ENCODE measurements around the gene FECH. TPM values are rescaled to one million over a fixed set of nuclear protein-coding genes. Genes with fewer than 3 reads are reported as not detected.

FECH gene
- total RNA-seq, 1 experiment from 2014 or later, result 16.6 TPM

DNA sequence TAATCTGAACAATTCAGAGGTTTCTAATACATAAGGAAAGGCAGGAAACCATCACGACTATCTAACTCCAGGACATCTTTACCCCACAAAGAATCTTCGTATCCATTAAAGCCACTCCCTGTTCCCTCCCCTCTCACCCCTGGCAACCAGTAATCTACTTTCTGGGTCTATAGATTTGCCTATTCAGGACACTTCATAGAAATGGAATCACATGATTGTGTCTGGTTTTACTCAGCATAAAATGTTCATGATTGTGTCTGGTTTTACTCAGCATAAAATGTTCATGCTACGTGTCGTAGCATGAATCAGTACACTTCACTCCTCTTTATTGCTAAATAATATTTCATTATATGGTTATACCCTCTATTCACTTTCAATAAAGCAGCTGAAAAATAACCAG, 11.6 kb downstream of the FECH start (continued):
- TF ChIP-seq, protein P1, sequence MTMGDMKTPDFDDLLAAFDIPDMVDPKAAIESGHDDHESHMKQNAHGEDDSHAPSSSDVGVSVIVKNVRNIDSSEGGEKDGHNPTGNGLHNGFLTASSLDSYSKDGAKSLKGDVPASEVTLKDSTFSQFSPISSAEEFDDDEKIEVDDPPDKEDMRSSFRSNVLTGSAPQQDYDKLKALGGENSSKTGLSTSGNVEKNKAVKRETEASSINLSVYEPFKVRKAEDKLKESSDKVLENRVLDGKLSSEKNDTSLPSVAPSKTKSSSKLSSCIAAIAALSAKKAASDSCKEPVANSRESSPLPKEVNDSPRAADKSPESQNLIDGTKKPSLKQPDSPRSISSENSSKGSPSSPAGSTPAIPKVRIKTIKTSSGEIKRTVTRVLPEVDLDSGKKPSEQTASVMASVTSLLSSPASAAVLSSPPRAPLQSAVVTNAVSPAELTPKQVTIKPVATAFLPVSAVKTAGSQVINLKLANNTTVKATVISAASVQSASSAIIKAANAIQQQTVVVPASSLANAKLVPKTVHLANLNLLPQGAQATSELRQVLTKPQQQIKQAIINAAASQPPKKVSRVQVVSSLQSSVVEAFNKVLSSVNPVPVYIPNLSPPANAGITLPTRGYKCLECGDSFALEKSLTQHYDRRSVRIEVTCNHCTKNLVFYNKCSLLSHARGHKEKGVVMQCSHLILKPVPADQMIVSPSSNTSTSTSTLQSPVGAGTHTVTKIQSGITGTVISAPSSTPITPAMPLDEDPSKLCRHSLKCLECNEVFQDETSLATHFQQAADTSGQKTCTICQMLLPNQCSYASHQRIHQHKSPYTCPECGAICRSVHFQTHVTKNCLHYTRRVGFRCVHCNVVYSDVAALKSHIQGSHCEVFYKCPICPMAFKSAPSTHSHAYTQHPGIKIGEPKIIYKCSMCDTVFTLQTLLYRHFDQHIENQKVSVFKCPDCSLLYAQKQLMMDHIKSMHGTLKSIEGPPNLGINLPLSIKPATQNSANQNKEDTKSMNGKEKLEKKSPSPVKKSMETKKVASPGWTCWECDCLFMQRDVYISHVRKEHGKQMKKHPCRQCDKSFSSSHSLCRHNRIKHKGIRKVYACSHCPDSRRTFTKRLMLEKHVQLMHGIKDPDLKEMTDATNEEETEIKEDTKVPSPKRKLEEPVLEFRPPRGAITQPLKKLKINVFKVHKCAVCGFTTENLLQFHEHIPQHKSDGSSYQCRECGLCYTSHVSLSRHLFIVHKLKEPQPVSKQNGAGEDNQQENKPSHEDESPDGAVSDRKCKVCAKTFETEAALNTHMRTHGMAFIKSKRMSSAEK (CRISPR knock-in tag; IDR thresholded peaks at IDR 0.05; ENCODE audit: borderline replicate concordance), result no peak
- TF ChIP-seq ZNF512 (CRISPR knock-in tag; IDR thresholded peaks at IDR 0.05; ENCODE audit: borderline replicate concordance), result no peak
- TF ChIP-seq ZNF396 (CRISPR knock-in tag; IDR thresholded peaks at IDR 0.05; ENCODE audit: borderline replicate concordance), result no peak
- no peak for TF ChIP-seq ATF1 (CRISPR knock-in tag; IDR thresholded peaks at IDR 0.05)
- no peak for TF ChIP-seq TEAD1 (CRISPR knock-in tag; IDR thresholded peaks at IDR 0.05)
- no peak for TF ChIP-seq EMX1 (CRISPR knock-in tag; IDR thresholded peaks at IDR 0.05)
- no peak for TF ChIP-seq CBFB (CRISPR knock-in tag; IDR thresholded peaks at IDR 0.05; ENCODE audit: low read depth)
- TF ChIP-seq, protein P2, sequence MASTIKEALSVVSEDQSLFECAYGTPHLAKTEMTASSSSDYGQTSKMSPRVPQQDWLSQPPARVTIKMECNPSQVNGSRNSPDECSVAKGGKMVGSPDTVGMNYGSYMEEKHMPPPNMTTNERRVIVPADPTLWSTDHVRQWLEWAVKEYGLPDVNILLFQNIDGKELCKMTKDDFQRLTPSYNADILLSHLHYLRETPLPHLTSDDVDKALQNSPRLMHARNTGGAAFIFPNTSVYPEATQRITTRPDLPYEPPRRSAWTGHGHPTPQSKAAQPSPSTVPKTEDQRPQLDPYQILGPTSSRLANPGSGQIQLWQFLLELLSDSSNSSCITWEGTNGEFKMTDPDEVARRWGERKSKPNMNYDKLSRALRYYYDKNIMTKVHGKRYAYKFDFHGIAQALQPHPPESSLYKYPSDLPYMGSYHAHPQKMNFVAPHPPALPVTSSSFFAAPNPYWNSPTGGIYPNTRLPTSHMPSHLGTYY (CRISPR knock-in tag; IDR thresholded peaks at IDR 0.05), result no peak
- TF ChIP-seq SOX15 (CRISPR knock-in tag; IDR thresholded peaks at IDR 0.05), result no peak
- no peak for TF ChIP-seq MXD4 (CRISPR knock-in tag; IDR thresholded peaks at IDR 0.05; ENCODE audit: borderline replicate concordance)
- no peak for TF ChIP-seq NFATC4 (CRISPR knock-in tag; IDR thresholded peaks at IDR 0.05)
- no peak for TF ChIP-seq E2F5 (CRISPR knock-in tag; IDR thresholded peaks at IDR 0.05)
- TF ChIP-seq ARID4B (CRISPR knock-in tag; IDR thresholded peaks at IDR 0.05; ENCODE audit: borderline replicate concordance), result no peak
- TF ChIP-seq HMGXB4 (CRISPR knock-in tag; IDR thresholded peaks at IDR 0.05), result no peak
- TF ChIP-seq FOXP4 (CRISPR knock-in tag; IDR thresholded peaks at IDR 0.05), result no peak
- TF ChIP-seq, protein P3, sequence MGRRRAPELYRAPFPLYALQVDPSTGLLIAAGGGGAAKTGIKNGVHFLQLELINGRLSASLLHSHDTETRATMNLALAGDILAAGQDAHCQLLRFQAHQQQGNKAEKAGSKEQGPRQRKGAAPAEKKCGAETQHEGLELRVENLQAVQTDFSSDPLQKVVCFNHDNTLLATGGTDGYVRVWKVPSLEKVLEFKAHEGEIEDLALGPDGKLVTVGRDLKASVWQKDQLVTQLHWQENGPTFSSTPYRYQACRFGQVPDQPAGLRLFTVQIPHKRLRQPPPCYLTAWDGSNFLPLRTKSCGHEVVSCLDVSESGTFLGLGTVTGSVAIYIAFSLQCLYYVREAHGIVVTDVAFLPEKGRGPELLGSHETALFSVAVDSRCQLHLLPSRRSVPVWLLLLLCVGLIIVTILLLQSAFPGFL (CRISPR knock-in tag; IDR thresholded peaks at IDR 0.05; ENCODE audit: borderline replicate concordance), result no peak
- TF ChIP-seq SP1 (CRISPR knock-in tag; conservative IDR thresholded peaks at IDR 0.05), result no peak
- no peak for TF ChIP-seq SMAD3 (CRISPR knock-in tag; IDR thresholded peaks at IDR 0.05; ENCODE audit: borderline replicate concordance)
